Keratinocyte (primary cell): ENCODE measurements around the gene LRRC70.

ENCODE experiments used
- CTCF ChIP-seq, 3 experiments: IDR thresholded peaks in 1 of 3; conservative IDR thresholded peaks in 1 of 3; optimal IDR thresholded peaks in 1 of 3; 2 replicates in 2 of 3; 3 replicates in 1 of 3; pipeline versions ENCODE3 to v1.5.1; 2011; ENCODE audit warnings: low read length in 3 of 3, mild to moderate bottlenecking in 3 of 3, moderate library complexity in 2 of 3, control low read depth in 1 of 3, inconsistent platforms in 1 of 3; ENCODE audit not compliant: insufficient read depth in 2 of 3; ENCODE audit errors: extremely low read depth in 1 of 3
- EZH2 ChIP-seq: IDR thresholded peaks from one replicate; pipeline ENCODE4 v1.6.1; 2012; ENCODE audit warnings: inconsistent platforms, mild to moderate bottlenecking, low read length, moderate library complexity

GRCh38 chr5:62626534-62626933 is 47.9 kb downstream of the LRRC70 start:
- TF ChIP-seq CTCF (optimal IDR thresholded peaks at IDR 0.05 in 1 of 3, IDR thresholded peaks at IDR 0.05 in 1 of 3, conservative IDR thresholded peaks at IDR 0.05 in 1 of 3; ENCODE audit: extremely low read depth in 1 of 3, insufficient read depth in 2 of 3, low read length in 3 of 3) (no peak), EZH2 (no peak)
